Progenitor cell of endocrine pancreas (in vitro differentiated cells): ENCODE data around the gene KHDRBS1. TPM values are rescaled to one million over a fixed set of nuclear protein-coding genes. Genes with fewer than 3 reads are reported as not detected.
A peak's percentile ranks its signal among the peaks of the same experiment; 100 is the strongest.

ENCODE experiments used
- DNase-seq: peaks from one replicate; pipeline ENCODE4 v3.0.0; 2021; ENCODE audit warnings: low spot score; ENCODE audit not compliant: unreplicated experiment
- H3K27ac Mint-ChIP-seq: 2 replicates; pipeline ENCODE4 v1.8.0; 2021; ENCODE audit warnings: mild to moderate bottlenecking, moderate library complexity, mixed read lengths
- H3K27me3 Mint-ChIP-seq: 2 replicates; pipeline ENCODE4 v1.8.0; 2021; ENCODE audit warnings: mixed read lengths
- H3K36me3 Mint-ChIP-seq: 2 replicates; pipeline ENCODE4 v1.8.0; 2022; ENCODE audit warnings: mixed read lengths; ENCODE audit not compliant: insufficient read depth
- H3K4me1 Mint-ChIP-seq: 2 replicates; pipeline ENCODE4 v1.8.0; 2021; ENCODE audit warnings: low read depth, mixed read lengths
- H3K4me3 Mint-ChIP-seq: 2 replicates; pipeline ENCODE4 v1.8.0; 2021; ENCODE audit warnings: low read depth, mild to moderate bottlenecking, moderate library complexity, mixed read lengths
- H3K9me3 Mint-ChIP-seq: 2 replicates; pipeline ENCODE4 v1.8.0; 2021; ENCODE audit warnings: low read depth, mixed read lengths
- total RNA-seq: library from RNA; stranded (reverse); gene quantifications from 2 replicates; pipeline ENCODE4 v1.2.1, GENCODE V29; 2021
- TF ChIP-seq, protein P1 (sequence below): fragments of 200-600 bp; sonication (generic); IDR thresholded peaks from one replicate; pipeline ENCODE4 v1.5.0; 2021; ENCODE audit warnings: antibody characterized with exemption, mild to moderate bottlenecking; ENCODE audit not compliant: unreplicated experiment

Gene KHDRBS1
- total RNA-seq, 1 donor from 2014 or later, result 235 TPM

DNA sequence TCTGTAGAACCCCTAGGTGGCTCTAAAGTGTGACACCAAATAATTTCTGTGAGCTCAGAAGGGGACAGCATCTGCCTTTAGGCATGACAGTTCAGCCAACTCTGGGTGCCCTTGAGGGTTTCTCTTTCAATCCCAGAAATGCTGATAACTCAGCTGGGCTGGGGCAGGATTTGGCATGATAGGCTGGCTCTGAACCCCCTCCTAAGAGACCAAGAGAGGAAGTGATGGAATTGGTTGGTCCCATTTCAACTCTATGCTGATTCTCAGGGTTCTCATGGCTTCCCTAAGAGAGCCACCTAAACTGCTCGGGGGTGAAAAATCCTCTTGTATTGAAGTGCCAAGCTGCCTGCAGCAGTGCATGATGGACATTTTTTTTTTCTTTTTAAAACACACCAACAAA is 30.6 kb downstream of the KHDRBS1 start:
- Mint-ChIP-seq H3K36me3 (peaks cover 32% of the 10 kb centered on the region), H3K9me3 (no peaks in the 10 kb centered on the region), H3K27me3 (no peaks in the 10 kb centered on the region), H3K4me1 (no peaks in the 10 kb centered on the region), H3K27ac (no peak overlapping the region), H3K4me3 (no peak overlapping the region)
- no peak for DNase-seq
- TF ChIP-seq, protein P1, sequence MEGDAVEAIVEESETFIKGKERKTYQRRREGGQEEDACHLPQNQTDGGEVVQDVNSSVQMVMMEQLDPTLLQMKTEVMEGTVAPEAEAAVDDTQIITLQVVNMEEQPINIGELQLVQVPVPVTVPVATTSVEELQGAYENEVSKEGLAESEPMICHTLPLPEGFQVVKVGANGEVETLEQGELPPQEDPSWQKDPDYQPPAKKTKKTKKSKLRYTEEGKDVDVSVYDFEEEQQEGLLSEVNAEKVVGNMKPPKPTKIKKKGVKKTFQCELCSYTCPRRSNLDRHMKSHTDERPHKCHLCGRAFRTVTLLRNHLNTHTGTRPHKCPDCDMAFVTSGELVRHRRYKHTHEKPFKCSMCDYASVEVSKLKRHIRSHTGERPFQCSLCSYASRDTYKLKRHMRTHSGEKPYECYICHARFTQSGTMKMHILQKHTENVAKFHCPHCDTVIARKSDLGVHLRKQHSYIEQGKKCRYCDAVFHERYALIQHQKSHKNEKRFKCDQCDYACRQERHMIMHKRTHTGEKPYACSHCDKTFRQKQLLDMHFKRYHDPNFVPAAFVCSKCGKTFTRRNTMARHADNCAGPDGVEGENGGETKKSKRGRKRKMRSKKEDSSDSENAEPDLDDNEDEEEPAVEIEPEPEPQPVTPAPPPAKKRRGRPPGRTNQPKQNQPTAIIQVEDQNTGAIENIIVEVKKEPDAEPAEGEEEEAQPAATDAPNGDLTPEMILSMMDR, result no peak

DNA sequence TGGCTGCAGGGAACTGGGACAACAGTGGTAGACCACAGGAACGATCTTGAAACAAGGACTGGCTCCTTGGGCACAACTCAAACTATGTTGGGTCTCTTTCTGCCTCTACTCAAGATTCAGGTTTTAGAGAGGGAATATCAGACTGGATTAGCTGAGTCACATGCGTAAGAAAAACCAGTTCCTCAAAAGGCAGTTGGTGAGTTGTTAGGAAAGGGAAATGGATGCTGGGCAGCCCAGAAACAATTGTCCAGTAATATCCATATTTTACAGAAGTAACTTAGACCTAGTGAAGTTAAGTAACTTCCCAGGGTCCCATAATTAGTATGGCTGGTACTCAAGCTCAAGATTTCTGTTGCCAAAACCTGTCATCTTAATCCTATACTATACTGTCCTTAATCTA is 32.1 kb downstream of the KHDRBS1 start:
- Mint-ChIP-seq H3K36me3 (peaks cover 32% of the 10 kb centered on the region), H3K27ac (no peak overlapping the region), H3K4me3 (no peak overlapping the region), H3K27me3 (no peaks in the 10 kb centered on the region), H3K4me1 (no peaks in the 10 kb centered on the region), H3K9me3 (no peaks in the 10 kb centered on the region)
- no peak for DNase-seq
- TF ChIP-seq, protein P1, result no peak

DNA sequence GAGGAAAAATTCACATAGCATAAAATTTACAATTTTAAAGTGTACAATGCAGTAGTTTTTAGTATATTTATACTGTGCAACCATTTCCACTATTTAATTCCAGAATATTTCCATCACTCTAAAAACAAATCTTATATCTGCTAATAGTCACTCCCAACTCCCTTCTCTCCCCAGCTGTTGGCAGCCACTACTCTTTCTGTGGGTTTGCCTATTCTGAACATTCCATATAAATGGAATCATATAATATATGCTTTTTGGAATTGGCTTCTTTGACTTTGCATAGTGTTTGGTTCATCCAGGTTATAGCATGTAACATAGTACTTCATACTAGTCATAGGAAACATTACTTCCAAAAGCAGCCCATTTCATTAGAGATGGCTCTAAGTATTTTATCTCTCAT is 34.0 kb downstream of the KHDRBS1 start:
- no peak for DNase-seq
- Mint-ChIP-seq H3K36me3 (peaks cover 28% of the 10 kb centered on the region), H3K27me3 (no peaks in the 10 kb centered on the region), H3K9me3 (no peaks in the 10 kb centered on the region), H3K4me1 (no peaks in the 10 kb centered on the region), H3K27ac (no peak overlapping the region), H3K4me3 (no peak overlapping the region)
- TF ChIP-seq, protein P1, result no peak

DNA sequence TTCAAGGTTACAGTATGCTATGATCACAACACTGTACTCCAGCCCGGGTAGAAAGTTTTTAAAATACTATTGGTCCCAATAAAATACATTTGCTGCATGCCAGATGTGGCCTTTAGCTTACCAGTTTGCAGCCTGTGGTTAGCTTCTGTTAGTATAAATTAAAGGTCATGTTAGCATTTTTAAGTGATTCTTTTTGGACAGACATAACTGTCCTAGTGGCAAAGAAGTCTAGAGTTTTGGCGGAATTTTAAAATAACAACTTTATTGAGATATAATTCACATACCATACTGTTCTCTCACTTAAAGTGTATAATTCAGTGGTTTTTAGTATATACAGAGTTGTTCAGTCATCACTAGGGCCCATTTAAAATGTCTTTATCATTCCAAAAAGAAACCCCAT is 34.8 kb downstream of the KHDRBS1 start:
- H3K4me1 Mint-ChIP-seq, result no peaks in the 10 kb centered on the region
- H3K36me3 Mint-ChIP-seq, result peaks cover 25% of the 10 kb centered on the region
- DNase-seq, result no peak
- no peaks in the 10 kb centered on the region for H3K9me3 Mint-ChIP-seq
- no peaks in the 10 kb centered on the region for H3K27me3 Mint-ChIP-seq
- no peak overlapping the region for H3K4me3 Mint-ChIP-seq
- no peak overlapping the region for H3K27ac Mint-ChIP-seq
- TF ChIP-seq, protein P1, result no peak

DNA sequence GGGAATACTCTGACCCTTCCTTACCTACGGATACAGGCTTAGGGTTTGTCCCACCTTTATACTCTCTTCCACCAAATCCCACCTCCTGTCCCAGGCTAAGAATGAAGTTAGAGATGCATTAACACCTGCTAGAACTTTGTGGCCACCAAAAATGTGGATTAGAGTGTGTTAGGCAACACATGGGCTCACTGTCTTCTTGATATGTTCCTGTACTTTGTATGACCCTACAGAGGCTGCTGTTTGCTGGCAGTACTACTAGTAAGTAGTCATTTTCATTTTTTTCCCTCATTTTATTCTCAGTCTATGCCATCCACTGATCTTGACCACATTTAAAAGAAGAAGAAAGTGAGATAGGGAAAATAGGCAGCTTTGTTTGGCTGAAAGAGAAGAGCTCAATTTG is 38.0 kb downstream of the KHDRBS1 start:
- no peaks in the 10 kb centered on the region for H3K9me3 Mint-ChIP-seq
- TF ChIP-seq, protein P1, result no peak
- no peak for DNase-seq
- peak overlapping the region; percentile 16 for H3K27ac Mint-ChIP-seq
- peaks cover 27% of the 10 kb centered on the region for H3K36me3 Mint-ChIP-seq
- no peaks in the 10 kb centered on the region for H3K4me1 Mint-ChIP-seq
- H3K27me3 Mint-ChIP-seq, result no peaks in the 10 kb centered on the region
- no peak overlapping the region for H3K4me3 Mint-ChIP-seq
